Neural cell (in vitro differentiated cells): ENCODE results near the gene MTO1.
A peak's percentile ranks its signal among the peaks of the same experiment; 100 is the strongest.

Source experiments
- CTCF ChIP-seq: fragments of 450-650 bp; IDR thresholded peaks from 2 replicates; pipeline ENCODE4 v1.5.1; 2014; ENCODE audit warnings: antibody characterized with exemption, mild to moderate bottlenecking, moderate library complexity; ENCODE audit not compliant: poor library complexity, severe bottlenecking
- RAD21 ChIP-seq: fragments of 450-650 bp; conservative IDR thresholded peaks from 2 replicates; pipeline ENCODE4 v1.6.1; 2014; ENCODE audit warnings: antibody characterized with exemption, mild to moderate bottlenecking, moderate library complexity

DNA sequence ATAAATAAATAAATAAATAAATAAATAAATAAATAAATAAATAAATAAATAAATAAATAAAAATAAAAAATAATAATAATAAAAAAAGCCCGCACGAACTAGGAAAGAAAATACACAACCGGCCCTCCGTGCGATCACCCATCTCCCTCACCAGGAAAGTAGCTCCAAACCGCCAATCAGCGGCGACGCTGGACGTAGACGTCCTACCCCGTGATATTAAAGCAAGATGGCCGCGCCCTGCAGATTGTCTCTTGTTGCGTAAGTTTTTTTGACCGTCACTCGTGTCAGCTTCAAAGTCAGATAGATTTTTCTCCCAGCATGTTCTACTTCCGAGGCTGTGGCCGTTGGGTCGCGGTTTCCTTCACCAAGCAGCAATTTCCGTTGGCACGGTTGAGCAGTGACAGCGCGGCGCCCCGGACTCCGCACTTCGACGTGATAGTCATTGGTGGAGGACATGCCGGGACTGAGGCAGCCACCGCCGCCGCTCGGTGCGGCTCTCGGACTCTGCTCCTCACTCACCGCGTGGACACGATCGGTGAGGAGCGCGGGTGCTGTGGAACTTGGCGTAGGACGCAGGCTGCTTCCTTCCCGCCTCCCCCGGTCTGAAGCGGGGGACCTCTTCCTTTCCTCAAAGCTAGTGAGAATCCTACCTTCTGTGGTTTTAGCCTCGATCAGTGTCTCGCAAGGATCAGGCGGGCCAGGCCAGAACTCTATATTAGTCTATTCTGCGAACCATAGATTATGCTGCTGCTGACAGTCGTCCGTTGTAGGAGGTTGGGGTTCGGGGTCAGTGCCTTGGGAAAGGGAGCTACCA lies at the start of gene MTO1:
- peak; percentile 15 for TF ChIP-seq RAD21
- no peak for TF ChIP-seq CTCF
